NT2/D1 (cell line): ENCODE data around the gene NAV2.

Experiments
- YY1 ChIP-seq: IDR thresholded peaks from 2 replicates; pipeline ENCODE4 v1.6.1; 2011; ENCODE audit not compliant: insufficient read length, insufficient read depth
- ZNF274 ChIP-seq: IDR thresholded peaks from 2 replicates; pipeline ENCODE4 v1.6.1; 2011; ENCODE audit warnings: mild to moderate bottlenecking, low read depth, low read length

- TF ChIP-seq ZNF274, result no peak
- no peak for TF ChIP-seq YY1
Measured at GRCh38 chr11:20037396-20038153, 324.9 kb downstream of the NAV2 start.
